Measurements from ENCODE around the gene PSD. TPM values are rescaled to one million over a fixed set of nuclear protein-coding genes. Genes with fewer than 3 reads are reported as not detected.

Gene PSD
- total and polyA plus RNA-seq, 9 of the 15 experiments (the other 6 are each of a cell fraction or from before 2014, with no cell fraction given): 0.11 to 1.7 (median 0.54) TPM; not detected in 2

DNA sequence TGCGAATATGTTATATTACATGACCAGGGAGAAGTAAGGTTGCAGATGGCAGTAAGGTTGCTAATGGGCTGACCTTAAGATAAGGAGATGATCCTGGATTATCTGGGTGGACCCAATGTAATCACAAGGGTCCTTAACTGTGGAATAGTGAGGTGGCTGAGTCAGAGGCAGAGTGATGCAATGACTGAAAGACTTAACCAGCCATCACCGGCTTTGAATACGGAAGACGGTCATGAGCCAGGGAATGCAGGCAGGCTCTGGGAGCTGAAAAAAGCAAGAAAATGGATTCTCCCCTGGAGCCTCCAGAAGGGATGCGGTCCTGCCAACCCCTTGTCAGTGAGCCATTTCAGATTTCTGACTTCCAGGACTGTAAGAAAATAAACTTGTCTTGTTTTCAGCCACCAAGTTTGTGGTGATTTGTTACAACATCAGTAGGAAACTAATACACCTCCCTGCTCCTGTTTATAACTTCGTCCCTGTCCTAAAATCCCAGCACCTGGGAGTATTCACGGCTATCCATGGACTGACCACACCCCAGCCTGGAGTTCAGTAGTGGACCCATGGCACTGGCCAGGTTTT lies 37.4 kb upstream of the PSD start (continued):
- TF ChIP-seq, protein P1, sequence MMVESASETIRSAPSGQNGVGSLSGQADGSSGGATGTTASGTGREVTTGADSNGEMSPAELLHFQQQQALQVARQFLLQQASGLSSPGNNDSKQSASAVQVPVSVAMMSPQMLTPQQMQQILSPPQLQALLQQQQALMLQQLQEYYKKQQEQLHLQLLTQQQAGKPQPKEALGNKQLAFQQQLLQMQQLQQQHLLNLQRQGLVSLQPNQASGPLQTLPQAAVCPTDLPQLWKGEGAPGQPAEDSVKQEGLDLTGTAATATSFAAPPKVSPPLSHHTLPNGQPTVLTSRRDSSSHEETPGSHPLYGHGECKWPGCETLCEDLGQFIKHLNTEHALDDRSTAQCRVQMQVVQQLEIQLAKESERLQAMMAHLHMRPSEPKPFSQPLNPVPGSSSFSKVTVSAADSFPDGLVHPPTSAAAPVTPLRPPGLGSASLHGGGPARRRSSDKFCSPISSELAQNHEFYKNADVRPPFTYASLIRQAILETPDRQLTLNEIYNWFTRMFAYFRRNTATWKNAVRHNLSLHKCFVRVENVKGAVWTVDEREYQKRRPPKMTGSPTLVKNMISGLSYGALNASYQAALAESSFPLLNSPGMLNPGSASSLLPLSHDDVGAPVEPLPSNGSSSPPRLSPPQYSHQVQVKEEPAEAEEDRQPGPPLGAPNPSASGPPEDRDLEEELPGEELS (CRISPR knock-in tag; IDR thresholded peaks at IDR 0.05; ENCODE audit: borderline replicate concordance): no peak
- TF ChIP-seq, protein P2, sequence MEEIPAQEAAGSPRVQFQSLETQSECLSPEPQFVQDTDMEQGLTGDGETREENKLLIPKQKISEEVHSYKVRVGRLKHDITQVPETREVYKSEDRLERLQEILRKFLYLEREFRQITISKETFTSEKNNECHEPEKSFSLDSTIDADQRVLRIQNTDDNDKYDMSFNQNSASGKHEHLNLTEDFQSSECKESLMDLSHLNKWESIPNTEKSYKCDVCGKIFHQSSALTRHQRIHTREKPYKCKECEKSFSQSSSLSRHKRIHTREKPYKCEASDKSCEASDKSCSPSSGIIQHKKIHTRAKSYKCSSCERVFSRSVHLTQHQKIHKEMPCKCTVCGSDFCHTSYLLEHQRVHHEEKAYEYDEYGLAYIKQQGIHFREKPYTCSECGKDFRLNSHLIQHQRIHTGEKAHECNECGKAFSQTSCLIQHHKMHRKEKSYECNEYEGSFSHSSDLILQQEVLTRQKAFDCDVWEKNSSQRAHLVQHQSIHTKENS (CRISPR knock-in tag; IDR thresholded peaks at IDR 0.05): no peak
- TF ChIP-seq MAFF (IDR thresholded peaks at IDR 0.05; ENCODE audit: low read length) (0 out of 2 replicates have a peak, but pooled peaks have one; percentile 4), FOXK1 (CRISPR knock-in tag; IDR thresholded peaks at IDR 0.05; ENCODE audit: borderline replicate concordance) (no peak), C11orf30 (IDR thresholded peaks at IDR 0.05; ENCODE audit: low read depth) (peak; percentile 37; the same call in 1 of the 2 replicates), NCOR1 (IDR thresholded peaks at IDR 0.05) (no peak), ZNF316 (IDR thresholded peaks at IDR 0.05) (no peak), TEAD4 (IDR thresholded peaks at IDR 0.05; ENCODE audit: low read length) (peak; percentile 72), TEAD4 (CRISPR knock-in tag; IDR thresholded peaks at IDR 0.05; ENCODE audit: borderline replicate concordance) (no peak)
- TF ChIP-seq, protein P3, sequence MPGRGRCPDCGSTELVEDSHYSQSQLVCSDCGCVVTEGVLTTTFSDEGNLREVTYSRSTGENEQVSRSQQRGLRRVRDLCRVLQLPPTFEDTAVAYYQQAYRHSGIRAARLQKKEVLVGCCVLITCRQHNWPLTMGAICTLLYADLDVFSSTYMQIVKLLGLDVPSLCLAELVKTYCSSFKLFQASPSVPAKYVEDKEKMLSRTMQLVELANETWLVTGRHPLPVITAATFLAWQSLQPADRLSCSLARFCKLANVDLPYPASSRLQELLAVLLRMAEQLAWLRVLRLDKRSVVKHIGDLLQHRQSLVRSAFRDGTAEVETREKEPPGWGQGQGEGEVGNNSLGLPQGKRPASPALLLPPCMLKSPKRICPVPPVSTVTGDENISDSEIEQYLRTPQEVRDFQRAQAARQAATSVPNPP (IDR thresholded peaks at IDR 0.05; ENCODE audit: borderline replicate concordance, insufficient read depth, insufficient read length): no peak
- TF ChIP-seq, protein P4, sequence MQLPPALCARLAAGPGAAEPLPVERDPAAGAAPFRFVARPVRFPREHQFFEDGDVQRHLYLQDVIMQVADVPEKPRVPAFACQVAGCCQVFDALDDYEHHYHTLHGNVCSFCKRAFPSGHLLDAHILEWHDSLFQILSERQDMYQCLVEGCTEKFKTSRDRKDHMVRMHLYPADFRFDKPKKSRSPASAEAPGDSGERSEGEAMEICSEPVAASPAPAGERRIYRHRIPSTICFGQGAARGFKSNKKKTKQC (CRISPR knock-in tag; IDR thresholded peaks at IDR 0.05): no peak
- TF ChIP-seq, protein P5, sequence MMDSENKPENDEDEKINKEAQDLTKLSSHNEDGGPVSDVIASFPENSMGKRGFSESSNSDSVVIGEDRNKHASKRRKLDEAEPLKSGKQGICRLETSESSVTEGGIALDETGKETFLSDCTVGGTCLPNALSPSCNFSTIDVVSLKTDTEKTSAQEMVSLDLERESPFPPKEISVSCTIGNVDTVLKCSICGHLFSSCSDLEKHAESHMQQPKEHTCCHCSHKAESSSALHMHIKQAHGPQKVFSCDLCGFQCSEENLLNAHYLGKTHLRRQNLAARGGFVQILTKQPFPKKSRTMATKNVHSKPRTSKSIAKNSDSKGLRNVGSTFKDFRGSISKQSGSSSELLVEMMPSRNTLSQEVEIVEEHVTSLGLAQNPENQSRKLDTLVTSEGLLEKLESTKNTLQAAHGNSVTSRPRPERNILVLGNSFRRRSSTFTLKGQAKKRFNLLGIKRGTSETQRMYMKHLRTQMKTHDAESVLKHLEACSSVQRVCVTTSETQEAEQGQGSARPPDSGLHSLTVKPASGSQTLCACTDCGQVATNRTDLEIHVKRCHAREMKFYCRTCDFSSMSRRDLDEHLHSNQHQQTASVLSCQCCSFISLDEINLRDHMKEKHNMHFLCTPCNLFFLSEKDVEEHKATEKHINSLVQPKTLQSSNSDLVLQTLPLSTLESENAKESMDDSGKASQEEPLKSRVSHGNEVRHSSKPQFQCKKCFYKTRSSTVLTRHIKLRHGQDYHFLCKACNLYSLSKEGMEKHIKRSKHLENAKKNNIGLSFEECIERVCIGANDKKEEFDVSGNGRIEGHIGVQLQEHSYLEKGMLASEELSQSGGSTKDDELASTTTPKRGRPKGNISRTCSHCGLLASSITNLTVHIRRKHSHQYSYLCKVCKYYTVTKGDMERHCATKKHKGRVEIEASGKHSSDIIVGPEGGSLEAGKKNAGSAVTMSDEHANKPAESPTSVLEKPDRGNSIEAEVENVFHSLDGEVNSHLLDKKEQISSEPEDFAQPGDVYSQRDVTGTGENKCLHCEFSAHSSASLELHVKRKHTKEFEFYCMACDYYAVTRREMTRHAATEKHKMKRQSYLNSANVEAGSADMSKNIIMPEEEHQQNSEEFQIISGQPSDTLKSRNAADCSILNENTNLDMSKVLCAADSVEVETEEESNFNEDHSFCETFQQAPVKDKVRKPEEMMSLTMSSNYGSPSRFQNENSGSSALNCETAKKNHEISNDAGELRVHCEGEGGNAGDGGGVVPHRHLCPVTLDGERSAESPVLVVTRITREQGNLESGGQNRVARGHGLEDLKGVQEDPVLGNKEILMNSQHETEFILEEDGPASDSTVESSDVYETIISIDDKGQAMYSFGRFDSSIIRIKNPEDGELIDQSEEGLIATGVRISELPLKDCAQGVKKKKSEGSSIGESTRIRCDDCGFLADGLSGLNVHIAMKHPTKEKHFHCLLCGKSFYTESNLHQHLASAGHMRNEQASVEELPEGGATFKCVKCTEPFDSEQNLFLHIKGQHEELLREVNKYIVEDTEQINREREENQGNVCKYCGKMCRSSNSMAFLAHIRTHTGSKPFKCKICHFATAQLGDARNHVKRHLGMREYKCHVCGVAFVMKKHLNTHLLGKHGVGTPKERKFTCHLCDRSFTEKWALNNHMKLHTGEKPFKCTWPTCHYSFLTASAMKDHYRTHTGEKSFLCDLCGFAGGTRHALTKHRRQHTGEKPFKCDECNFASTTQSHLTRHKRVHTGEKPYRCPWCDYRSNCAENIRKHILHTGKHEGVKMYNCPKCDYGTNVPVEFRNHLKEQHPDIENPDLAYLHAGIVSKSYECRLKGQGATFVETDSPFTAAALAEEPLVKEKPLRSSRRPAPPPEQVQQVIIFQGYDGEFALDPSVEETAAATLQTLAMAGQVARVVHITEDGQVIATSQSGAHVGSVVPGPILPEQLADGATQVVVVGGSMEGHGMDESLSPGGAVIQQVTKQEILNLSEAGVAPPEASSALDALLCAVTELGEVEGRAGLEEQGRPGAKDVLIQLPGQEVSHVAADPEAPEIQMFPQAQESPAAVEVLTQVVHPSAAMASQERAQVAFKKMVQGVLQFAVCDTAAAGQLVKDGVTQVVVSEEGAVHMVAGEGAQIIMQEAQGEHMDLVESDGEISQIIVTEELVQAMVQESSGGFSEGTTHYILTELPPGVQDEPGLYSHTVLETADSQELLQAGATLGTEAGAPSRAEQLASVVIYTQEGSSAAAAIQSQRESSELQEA (IDR thresholded peaks at IDR 0.05; ENCODE audit: low read depth): no peak
- TF ChIP-seq, protein P6, sequence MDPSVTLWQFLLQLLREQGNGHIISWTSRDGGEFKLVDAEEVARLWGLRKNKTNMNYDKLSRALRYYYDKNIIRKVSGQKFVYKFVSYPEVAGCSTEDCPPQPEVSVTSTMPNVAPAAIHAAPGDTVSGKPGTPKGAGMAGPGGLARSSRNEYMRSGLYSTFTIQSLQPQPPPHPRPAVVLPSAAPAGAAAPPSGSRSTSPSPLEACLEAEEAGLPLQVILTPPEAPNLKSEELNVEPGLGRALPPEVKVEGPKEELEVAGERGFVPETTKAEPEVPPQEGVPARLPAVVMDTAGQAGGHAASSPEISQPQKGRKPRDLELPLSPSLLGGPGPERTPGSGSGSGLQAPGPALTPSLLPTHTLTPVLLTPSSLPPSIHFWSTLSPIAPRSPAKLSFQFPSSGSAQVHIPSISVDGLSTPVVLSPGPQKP (CRISPR knock-in tag; IDR thresholded peaks at IDR 0.05): no peak
